T-cell (primary cell): ENCODE data around the gene ANHX. TPM values are rescaled to one million over a fixed set of nuclear protein-coding genes. Genes with fewer than 3 reads are reported as not detected.
"Not testable (repeated sequence)": the region's sequence is repeated elsewhere in the genome, so short reads cannot be mapped to it uniquely, and the experiment has no call there.

ENCODE experiments used
- ATAC-seq, 4 experiments: fragments of 200-7000 bp in 3 of 4; fragments of 150-1000 bp in 1 of 4; cut with Tn5 transposase; replicated peaks in 1 of 4; 1 replicate in 3 of 4; 2 replicates in 1 of 4; pipeline ENCODE4 v1.10.0; 2021; ENCODE audit warnings: moderate library complexity in 3 of 4, mild to moderate bottlenecking in 2 of 4, moderate number of reproducible peaks in 1 of 4
- CTCF ChIA-PET, 2 donors: fragments of 300-600 bp; sonication (Branson Sonifier 250); formaldehyde crosslinking; loops; one replicate each; lab custom pipeline; 2022; ENCODE audit warnings: antibody characterized with exemption in 2 of 2; lab: Charles Lee
- POLR2A ChIA-PET, 2 donors: fragments of 300-600 bp; sonication (Branson Sonifier 250); formaldehyde crosslinking; loops; one replicate each; lab custom pipeline; 2022; ENCODE audit warnings: antibody characterized with exemption in 2 of 2; lab: Charles Lee
- DNase-seq, 35 experiments: peaks; one replicate each; pipeline versions ENCODE4 v3.0.0 to v3.0.0-alpha.2; 2013 to 2023
- H3K27ac ChIP-seq: one replicate; pipeline ENCODE4 v1.5.1; 2013; ENCODE audit warnings: low read length
- H3K27me3 ChIP-seq, 2 experiments: replicated peaks in 1 of 2; 1 replicate in 1 of 2; 2 replicates in 1 of 2; pipeline versions ENCODE4 v1.6.1 to v1.7.0; 2013; ENCODE audit warnings: low read length in 1 of 2, mixed read lengths in 1 of 2; ENCODE audit not compliant: control insufficient read depth in 2 of 2, insufficient read depth in 2 of 2; ENCODE audit errors: extremely low read depth in 1 of 2
- H3K36me3 ChIP-seq, 2 donors: 1 replicate in 1 of 2; 2 replicates in 1 of 2; pipeline versions ENCODE4 v1.6.1 to v1.7.0; 2013; ENCODE audit warnings: low read length in 1 of 2; ENCODE audit not compliant: control insufficient read depth in 2 of 2, insufficient read depth in 1 of 2; ENCODE audit errors: extremely low read depth in 1 of 2
- H3K4me1 ChIP-seq, 2 experiments: 1 replicate in 1 of 2; 2 replicates in 1 of 2; pipeline versions ENCODE4 v1.6.1 to v1.7.0; 2013; ENCODE audit warnings: low read length in 2 of 2, mixed read lengths in 1 of 2; ENCODE audit not compliant: insufficient read depth in 2 of 2, control insufficient read depth in 1 of 2; ENCODE audit errors: extremely low read depth in 1 of 2
- H3K4me3 ChIP-seq, 2 donors: 1 replicate in 1 of 2; 2 replicates in 1 of 2; pipeline versions ENCODE4 v1.5.1 to v1.7.0; 2013; ENCODE audit warnings: mild to moderate bottlenecking in 2 of 2, low read length in 1 of 2, moderate library complexity in 1 of 2; ENCODE audit not compliant: control insufficient read depth in 1 of 2; ENCODE audit errors: extremely low read depth in 1 of 2
- H3K9me3 ChIP-seq: 2 replicates; pipeline ENCODE4 v1.7.0; 2013
- H3K27ac Mint-ChIP-seq, 2 donors: one replicate each; pipeline ENCODE4 v1.8.0; 2020 to 2021; ENCODE audit warnings: mild to moderate bottlenecking in 2 of 2, mixed read lengths in 2 of 2
- H3K27me3 Mint-ChIP-seq, 2 donors: one replicate each; pipeline ENCODE4 v1.8.0; 2021 to 2022; ENCODE audit warnings: mixed read lengths in 2 of 2
- H3K36me3 Mint-ChIP-seq: one replicate; pipeline ENCODE4 v1.8.0; 2021; ENCODE audit warnings: mixed read lengths
- H3K4me1 Mint-ChIP-seq, 3 donors: one replicate each; pipeline ENCODE4 v1.8.0; 2020 to 2022; ENCODE audit warnings: mixed read lengths in 3 of 3, mild to moderate bottlenecking in 1 of 3
- H3K4me3 Mint-ChIP-seq, 3 donors: one replicate each; pipeline ENCODE4 v1.8.0; 2020 to 2022; ENCODE audit warnings: mild to moderate bottlenecking in 3 of 3, mixed read lengths in 3 of 3, moderate library complexity in 3 of 3
- H3K9me3 Mint-ChIP-seq, 3 donors: one replicate each; pipeline ENCODE4 v1.8.0; 2020 to 2022; ENCODE audit warnings: mixed read lengths in 3 of 3
- WGBS: methylation state at CpG from one replicate; pipeline ENCODE4 v1.1.5; 2013; ENCODE audit warnings: missing lambda C conversion rate; ENCODE audit not compliant: insufficient coverage; 5-methylcytosine and 5-hydroxymethylcytosine counted together
- total RNA-seq, 35 experiments: library from RNA in 6 of 35; stranded (reverse) in 6 of 35; fragments of 120-200 nt in 1 of 35; gene quantifications; one replicate each; pipeline versions ENCODE4 v1.2.1 to v1.2.4 and lab custom pipeline; 2013 to 2026

Gene ANHX
- total RNA-seq (not detected), total RNA-seq (lab: John Stamatoyannopoulos, UW) (0 to 0.09 (median 0) reads per million in 29 experiments)
- total RNA-seq (2013), result not detected

GRCh38 chr12:133235401-133236112 lies at the start of gene ANHX:
TSS of gene ANHX (minus strand) at chr12:133235877. CDS start at chr12:133234356, 1,521 bp downstream.
- no peaks in the 10 kb centered on the region for H3K4me1 ChIP-seq
- peaks cover 7 to 10% of the 10 kb centered on the region in 2 donors for H3K27me3 Mint-ChIP-seq
- no peak within 1 kb of the TSS for H3K27ac Mint-ChIP-seq
- ATAC-seq (no peak), DNase-seq (no peak)
- WGBS, result 62% methylated on average over 34 of the region's 61 CpGs
- no peak within 1 kb of the TSS for H3K4me3 ChIP-seq
- peaks cover 7 to 18% (median 7%) of the 10 kb centered on the region in 3 donors for H3K9me3 Mint-ChIP-seq
- peaks cover 0 to 23% of the 10 kb centered on the region in 2 experiments for H3K27me3 ChIP-seq
- CTCF ChIA-PET, result no interaction called here
- no peaks in the 10 kb centered on the region for H3K36me3 ChIP-seq
- POLR2A ChIA-PET, result no interaction called here
- H3K27ac ChIP-seq, result no peak within 1 kb of the TSS
- H3K9me3 ChIP-seq, result no peaks in the 10 kb centered on the region
- no peaks in the 10 kb centered on the region for H3K4me1 Mint-ChIP-seq
- no peaks in the 10 kb centered on the region for H3K36me3 Mint-ChIP-seq
- H3K4me3 Mint-ChIP-seq, result no peak within 1 kb of the TSS

GRCh38 chr12:133264668-133265067 lies 29.0 kb upstream of the ANHX start:
- H3K27ac Mint-ChIP-seq, CTCF ChIA-PET, H3K27me3 ChIP-seq, H3K27me3 Mint-ChIP-seq, ATAC-seq, H3K36me3 ChIP-seq, H3K36me3 Mint-ChIP-seq, H3K9me3 ChIP-seq, H3K27ac ChIP-seq, H3K4me1 ChIP-seq, POLR2A ChIA-PET, H3K4me3 Mint-ChIP-seq, H3K4me1 Mint-ChIP-seq, DNase-seq, H3K9me3 Mint-ChIP-seq, H3K4me3 ChIP-seq: not testable (repeated sequence)
- 83% methylated on average over 1 of the region's 11 CpGs for WGBS

DNA sequence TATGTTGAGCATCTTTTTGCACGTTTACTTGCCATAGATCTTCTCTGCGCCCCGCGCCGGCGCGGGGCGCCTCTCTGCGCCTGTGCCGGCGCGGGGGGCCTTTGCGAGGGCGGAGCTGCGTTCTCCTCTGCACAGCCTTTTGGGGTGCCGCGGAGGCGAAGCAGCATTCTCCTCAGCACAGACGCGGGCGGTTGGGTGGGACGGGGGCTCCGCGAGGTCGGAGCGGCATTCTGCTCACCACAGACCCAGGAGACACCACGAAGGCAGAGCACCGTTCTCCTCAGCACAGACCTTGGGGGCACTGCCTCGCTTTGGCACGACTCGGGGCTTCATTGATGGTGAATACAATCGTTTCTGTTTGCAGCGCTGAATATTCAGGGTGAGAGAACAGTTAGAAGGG lies 28.5 kb upstream of the ANHX start:
- Mint-ChIP-seq H3K27me3 (no peaks in the 10 kb centered on the region), H3K4me3 (no peak overlapping the region), H3K27ac (no peak overlapping the region), H3K4me1 (no peaks in the 10 kb centered on the region), H3K9me3 (peaks cover 0 to 7% (median 0%) of the 10 kb centered on the region in 3 donors), H3K36me3 (no peaks in the 10 kb centered on the region)
- WGBS, result 86% methylated on average over 12 of the region's 33 CpGs
- Histone ChIP-seq H3K27me3 (no peaks in the 10 kb centered on the region), H3K36me3 (no peaks in the 10 kb centered on the region), H3K9me3 (no peaks in the 10 kb centered on the region), H3K4me1 (no peaks in the 10 kb centered on the region), H3K4me3 (no peak overlapping the region), H3K27ac (no peak overlapping the region)
- ChIA-PET POLR2A (no interaction called here), CTCF (no interaction called here)
- ATAC-seq, result no peak
- no peak for DNase-seq

- POLR2A ChIA-PET, result no interaction called here
- Mint-ChIP-seq H3K9me3 (peaks cover 10 to 40% (median 17%) of the 10 kb centered on the region in 3 donors), H3K4me3 (no peak overlapping the region), H3K27ac (no peak overlapping the region), H3K27me3 (peaks cover 11 to 17% of the 10 kb centered on the region in 2 donors), H3K36me3 (peaks cover 3% of the 10 kb centered on the region), H3K4me1 (no peaks in the 10 kb centered on the region)
- no peaks in the 10 kb centered on the region for H3K9me3 ChIP-seq
- no peaks in the 10 kb centered on the region for H3K36me3 ChIP-seq
- ATAC-seq (no peak), DNase-seq (no peak)
- CTCF ChIA-PET, result no interaction called here
- WGBS, result no CpG with 5 or more reads among the region's 1 CpG
- no peaks in the 10 kb centered on the region for H3K4me1 ChIP-seq
- no peak overlapping the region for H3K27ac ChIP-seq
- H3K4me3 ChIP-seq, result no peak overlapping the region
- H3K27me3 ChIP-seq, result peaks cover 0 to 2% of the 10 kb centered on the region in 2 experiments
These were observed 20.6 kb upstream of the ANHX start for GRCh38 chr12:133256321-133256720.

- H3K4me3 Mint-ChIP-seq, CTCF ChIA-PET, POLR2A ChIA-PET, H3K27ac ChIP-seq, H3K4me3 ChIP-seq, H3K4me1 Mint-ChIP-seq, DNase-seq, ATAC-seq, H3K27ac Mint-ChIP-seq, H3K27me3 ChIP-seq, H3K4me1 ChIP-seq, H3K36me3 ChIP-seq, H3K36me3 Mint-ChIP-seq, H3K9me3 ChIP-seq: not testable (repeated sequence)
- H3K27me3 Mint-ChIP-seq, result peaks cover 11 to 17% of the 10 kb centered on the region in 2 donors
- H3K9me3 Mint-ChIP-seq, result peaks cover 10 to 45% (median 17%) of the 10 kb centered on the region in 3 donors
- no CpG with 5 or more reads among the region's 1 CpG for WGBS
These were observed 20.2 kb upstream of the ANHX start for GRCh38 chr12:133255833-133256232.

DNA sequence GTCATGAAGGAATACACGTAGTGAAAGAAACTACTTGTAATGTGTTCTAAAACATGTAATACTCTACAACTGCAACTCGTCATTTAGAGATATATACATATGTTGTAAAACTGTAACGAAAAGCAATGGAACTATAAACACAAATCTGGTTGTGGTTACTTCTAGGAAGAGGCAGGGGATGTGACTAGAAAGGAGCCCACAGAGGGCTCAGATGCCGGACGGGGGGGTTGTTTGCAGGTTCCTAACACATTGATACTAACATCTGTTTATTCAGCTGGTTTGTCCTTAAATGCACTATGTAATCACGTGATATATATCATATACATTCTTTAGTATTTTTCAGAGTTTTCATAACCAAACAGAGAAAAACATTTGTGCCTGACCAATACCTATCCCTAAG lies 16.1 kb upstream of the ANHX start:
- H3K27ac Mint-ChIP-seq, result no peak overlapping the region
- peaks cover 17 to 46% (median 28%) of the 10 kb centered on the region in 3 donors for H3K9me3 Mint-ChIP-seq
- H3K4me1 ChIP-seq, result no peaks in the 10 kb centered on the region
- DNase-seq, result no peak
- H3K27ac ChIP-seq, result no peak overlapping the region
- no peak overlapping the region for H3K4me3 ChIP-seq
- no peak for ATAC-seq
- peaks cover 12 to 17% of the 10 kb centered on the region in 2 donors for H3K27me3 Mint-ChIP-seq
- no peaks in the 10 kb centered on the region for H3K36me3 ChIP-seq
- peaks cover 0 to 2% of the 10 kb centered on the region in 2 experiments for H3K27me3 ChIP-seq
- H3K4me3 Mint-ChIP-seq, result no peak overlapping the region
- no peaks in the 10 kb centered on the region for H3K9me3 ChIP-seq
- no CpG with 5 or more reads among the region's 6 CpGs for WGBS
- no peaks in the 10 kb centered on the region for H3K4me1 Mint-ChIP-seq
- H3K36me3 Mint-ChIP-seq, result peaks cover 3% of the 10 kb centered on the region
- ChIA-PET POLR2A (no interaction called here), CTCF (no interaction called here)
